Measurements from ENCODE around the gene HOXD8. TPM values are rescaled to one million over a fixed set of nuclear protein-coding genes. Genes with fewer than 3 reads are reported as not detected.

The HOXD8 gene
- total RNA-seq, 1 donor from 2014 or later: 13.3 TPM

DNA sequence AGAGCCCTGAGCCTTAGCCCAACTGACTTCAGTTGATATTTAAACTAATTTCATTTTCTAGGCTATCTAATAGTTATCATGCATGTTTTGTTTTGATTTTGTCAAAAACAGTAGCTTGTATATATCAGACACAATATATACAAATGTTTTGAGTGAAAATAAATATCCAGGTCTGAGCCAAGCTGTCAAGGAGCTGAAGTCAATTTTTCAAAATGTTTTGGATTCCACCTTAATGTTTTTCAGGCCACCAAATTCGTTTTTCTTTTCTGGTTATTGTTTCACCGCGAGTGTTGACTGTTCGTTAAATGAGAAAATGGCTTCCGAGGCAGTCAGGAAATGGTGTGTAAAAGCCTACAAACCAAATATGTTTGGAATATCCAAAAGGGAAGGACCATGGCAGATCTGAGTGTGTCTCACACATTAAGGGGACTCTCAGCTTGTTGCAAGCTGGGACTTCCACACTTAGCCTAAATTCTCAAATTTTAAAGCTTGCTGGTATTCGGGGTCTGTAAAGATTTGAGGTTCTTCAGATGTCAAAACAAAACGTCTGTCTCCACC is 27.1 kb upstream of the HOXD8 start:
- DNase-seq (ENCODE audit: low spot score): no peak

DNA sequence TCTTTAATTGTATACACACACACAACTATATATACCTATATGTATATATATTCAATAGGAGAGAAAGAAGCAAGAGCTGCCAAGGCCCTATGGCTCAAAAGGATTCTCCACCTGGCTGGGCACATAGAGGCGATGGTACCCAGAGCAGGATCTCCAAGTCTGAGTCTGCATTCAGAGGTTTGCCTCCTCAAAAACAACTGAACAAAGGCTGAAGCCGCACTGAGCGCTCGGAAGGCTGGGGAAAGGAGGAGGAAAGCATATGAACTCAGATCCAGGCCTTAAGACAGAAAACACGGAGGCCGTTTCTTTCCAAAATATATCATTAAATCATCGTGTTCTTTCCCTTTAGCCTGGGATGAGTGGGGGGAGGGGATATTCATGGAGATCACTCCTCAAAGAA is 26.3 kb upstream of the HOXD8 start:
- DNase-seq (ENCODE audit: low spot score): no peak

DNA sequence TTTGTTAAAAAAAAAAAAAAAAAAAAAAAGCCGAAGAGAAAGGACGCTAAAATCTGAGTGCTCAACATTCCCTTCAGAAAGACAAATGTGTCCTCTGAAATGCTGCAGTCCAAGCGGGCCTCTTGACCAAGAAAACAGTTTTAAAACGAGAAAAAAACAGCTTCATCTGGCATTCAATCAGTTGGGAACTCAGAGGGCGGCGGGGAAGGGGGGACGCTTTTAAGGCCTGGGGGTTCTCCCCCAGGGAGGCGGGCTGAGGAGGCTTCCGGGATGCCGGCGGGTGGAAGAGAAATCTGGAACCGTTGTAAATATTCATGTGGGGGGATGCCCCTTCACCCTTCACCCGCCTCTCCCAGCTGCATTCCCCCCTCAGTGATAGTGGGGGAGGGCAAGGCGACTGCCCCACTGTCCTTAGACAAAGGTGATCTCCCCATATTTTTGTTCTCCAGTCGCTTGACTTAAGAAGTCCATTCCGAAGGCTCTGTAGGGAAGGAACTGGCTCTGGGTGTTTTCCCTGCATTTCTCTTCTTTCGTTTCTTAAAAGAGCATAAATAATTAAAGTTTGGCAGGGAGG is 25.7 kb upstream of the HOXD8 start:
- no peak for DNase-seq (ENCODE audit: low spot score)

DNA sequence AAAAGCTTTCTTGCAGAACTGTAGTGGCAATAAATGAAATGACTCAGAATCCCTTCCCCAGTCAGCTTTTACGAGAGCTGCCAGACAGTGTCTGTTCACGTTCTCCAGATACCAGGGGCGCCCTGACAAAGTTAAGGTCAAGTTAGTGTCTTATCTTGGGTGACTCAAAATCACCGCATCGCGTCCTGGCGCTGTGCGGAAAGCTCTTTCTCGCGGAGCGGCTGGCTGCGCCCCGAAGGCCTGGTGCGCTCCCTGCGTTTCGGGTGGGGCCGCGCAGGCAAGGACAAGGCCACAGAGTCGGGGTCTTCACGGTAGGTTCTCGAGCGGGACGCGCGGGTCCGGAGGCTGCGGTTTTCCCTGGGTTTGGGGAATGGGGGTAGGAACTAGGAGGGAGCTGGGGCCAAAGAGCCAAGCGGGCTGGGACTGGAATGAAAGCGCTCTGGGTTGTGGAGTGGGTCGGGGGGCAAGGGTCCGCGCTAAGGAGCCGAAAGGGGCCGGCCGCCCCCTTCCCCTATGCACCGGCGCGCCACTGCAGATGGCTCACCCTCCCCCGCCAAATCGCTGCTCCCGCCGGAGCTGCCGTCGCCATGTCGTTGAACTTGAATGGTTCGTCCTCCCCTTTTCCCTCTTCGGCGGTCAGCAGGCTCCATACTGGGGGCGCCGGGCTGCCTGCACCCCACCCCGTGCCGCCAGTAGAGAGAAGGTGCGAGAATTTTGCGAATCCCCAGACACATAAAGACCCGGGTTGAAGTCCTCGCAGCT is 25.0 kb upstream of the HOXD8 start:
- peak; percentile 89 for DNase-seq (ENCODE audit: low spot score)

GRCh38 chr2:176105078-176105729 is 24.3 kb upstream of the HOXD8 start:
- no peak for DNase-seq (ENCODE audit: low spot score)

GRCh38 chr2:176105730-176106580 is 23.6 kb upstream of the HOXD8 start:
- peak; percentile 83 for DNase-seq (ENCODE audit: low spot score)

- peak; percentile 89 for DNase-seq (ENCODE audit: low spot score)
Measured at GRCh38 chr2:176106581-176107539, 22.6 kb upstream of the HOXD8 start, which contains the start of gene HOXD11. TSS of gene HOXD11 (plus strand) at chr2:176107280. CDS start at chr2:176107356, 76 bp downstream.

DNA sequence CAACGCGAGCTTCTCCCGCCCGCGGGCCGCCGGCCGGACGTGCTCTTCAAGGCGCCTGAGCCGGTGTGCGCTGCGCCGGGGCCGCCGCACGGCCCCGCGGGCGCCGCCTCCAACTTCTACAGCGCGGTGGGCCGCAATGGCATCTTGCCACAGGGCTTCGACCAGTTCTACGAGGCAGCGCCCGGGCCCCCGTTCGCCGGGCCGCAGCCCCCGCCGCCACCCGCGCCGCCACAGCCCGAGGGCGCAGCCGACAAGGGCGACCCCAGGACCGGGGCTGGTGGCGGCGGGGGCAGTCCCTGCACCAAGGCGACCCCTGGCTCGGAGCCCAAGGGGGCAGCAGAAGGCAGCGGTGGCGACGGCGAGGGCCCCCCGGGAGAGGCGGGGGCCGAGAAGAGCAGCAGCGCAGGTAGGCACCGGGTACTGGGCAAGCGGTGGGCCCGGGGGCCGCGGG is 21.7 kb upstream of the HOXD8 start:
- DNase-seq (ENCODE audit: low spot score): peak; percentile 85

- no peak for DNase-seq (ENCODE audit: low spot score)
Measured at GRCh38 chr2:176109192-176109901, 20.2 kb upstream of the HOXD8 start.

- DNase-seq (ENCODE audit: low spot score): no peak
Measured at GRCh38 chr2:176109946-176110345, 19.6 kb upstream of the HOXD8 start.

DNA sequence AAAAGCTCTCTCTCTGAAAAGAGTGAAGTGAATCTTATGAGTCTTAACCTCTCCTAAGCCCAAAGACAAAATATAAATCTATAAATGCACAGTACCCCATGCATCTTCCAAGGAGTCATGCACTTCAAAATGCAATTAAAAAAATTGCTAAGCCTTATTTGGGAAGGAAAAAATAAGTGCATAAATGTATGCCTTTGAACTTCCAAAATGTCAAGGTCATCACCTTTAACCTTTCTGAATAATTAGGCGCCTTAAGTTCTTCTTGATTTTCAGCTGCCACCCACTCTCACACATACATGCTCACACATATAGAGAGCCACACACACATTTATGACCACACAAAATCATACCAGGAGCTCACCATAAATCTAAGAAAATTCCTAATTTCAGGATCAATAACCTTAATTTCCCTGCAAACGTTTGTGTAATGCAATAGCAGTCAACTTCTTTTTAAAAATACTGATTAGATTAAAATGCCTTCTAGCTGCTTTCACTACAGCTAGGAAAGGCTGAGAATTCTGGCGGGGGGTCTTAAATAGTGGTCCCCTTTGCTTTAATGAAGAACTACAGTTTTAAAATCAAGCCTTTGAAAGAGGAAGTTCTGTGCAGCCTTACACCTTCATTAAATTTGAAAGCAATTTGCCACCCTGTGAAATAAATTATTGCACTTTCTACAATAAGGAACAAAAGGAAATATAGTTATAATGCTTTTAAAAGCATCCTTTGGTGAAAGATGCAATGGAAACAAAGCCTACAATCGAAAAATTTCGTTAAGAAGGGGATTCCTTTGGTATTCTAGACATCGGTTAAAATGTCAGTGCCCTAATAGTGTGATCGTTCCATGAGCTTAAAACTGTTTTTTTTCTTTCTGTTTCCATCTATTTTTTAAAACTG is 18.8 kb upstream of the HOXD8 start:
- DNase-seq (ENCODE audit: low spot score): no peak

DNA sequence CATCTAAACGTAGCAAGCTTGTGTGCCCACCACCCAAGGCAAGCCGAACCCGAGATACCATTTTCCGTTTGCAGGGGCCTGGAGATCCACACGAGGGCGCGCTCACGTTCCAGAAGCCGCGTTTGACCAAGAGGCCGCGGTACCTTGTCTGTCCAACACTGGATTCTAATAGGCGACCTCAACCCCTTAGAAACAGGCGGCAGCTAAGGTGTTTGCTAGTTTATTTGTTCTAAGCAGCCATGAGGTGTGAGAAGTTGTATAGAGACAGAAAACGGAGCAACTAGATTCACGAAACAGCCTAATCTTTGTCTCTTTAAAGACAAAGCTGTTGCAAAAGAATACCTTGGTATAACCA is 18.2 kb upstream of the HOXD8 start:
- DNase-seq (ENCODE audit: low spot score): no peak

DNA sequence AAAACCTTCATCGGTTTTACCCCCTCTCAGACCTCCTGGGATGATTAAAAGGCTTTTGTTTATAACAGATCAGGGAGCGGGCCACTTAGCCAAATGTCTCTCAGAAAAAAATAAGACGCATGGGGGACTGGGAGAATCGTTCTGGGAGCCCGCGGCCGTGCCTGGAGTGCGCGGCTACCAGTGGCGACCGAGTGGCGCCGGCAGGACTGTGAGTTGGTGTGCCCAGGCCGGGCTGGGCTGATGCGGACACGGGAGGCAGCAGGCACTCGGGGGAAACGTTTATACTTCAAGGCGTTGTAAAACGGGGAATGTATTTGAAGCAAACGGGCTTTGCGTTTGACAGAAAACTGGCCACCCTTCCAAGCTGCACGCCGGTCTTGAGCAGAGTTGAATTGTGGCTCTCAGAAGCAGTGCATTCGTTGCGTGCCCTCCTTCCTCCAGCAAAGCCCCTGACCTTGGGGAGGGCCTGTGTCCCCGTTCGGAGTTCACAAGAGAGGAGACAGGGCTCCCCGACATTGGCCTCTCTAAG is 17.6 kb upstream of the HOXD8 start:
- DNase-seq (ENCODE audit: low spot score): no peak

GRCh38 chr2:176112375-176113302 is 16.9 kb upstream of the HOXD8 start:
- DNase-seq (ENCODE audit: low spot score): no peak

DNA sequence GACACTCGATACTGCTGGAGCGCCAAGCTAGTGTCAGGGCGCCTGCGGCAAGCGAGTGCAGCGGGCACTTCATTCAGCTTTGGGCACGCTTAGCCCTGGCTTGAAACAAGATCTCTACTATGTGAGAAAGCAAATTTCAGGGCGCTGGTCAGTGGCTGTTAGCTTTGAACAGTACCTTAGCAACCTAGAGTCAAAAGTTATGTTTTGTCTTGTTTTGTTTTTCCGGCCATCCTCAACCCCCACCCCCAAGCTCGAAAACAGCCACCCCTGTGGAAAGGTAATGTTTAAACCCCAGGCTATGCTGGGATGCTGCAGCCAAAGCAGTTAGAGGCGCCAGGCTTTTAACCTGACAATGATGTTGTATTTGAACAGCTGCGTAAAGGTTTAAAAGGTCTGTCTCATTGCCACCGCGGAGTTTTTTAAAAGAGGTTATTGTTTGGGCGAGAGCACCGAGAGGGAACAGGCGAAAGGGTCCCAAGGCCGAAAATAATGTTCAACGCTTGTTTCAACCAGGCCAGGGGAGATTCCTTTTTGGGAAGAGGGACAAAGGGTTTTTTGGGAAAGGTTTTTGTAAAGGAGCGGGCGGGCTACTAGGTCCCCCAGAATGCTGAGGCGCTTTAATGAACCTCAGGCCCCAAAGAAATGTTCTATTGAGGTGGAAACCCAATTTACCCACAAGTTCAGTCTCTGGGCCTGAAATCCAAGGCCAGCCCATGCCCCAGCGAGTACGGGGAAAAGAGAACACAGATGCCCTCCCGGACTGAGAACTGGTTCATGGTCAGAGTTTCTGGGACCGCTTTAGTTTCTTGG is 15.2 kb upstream of the HOXD8 start:
- DNase-seq (ENCODE audit: low spot score): no peak

Data from mesenteric fat pad (tissue), 1 donor.